ENCODE measurements around the gene SLC37A4. TPM values are rescaled to one million over a fixed set of nuclear protein-coding genes. Genes with fewer than 3 reads are reported as not detected.
"Not testable (repeated sequence)": the region's sequence is repeated elsewhere in the genome, so short reads cannot be mapped to it uniquely, and the experiment has no call there.

Gene SLC37A4
- total RNA-seq, 2 experiments from 2014 or later, result 14.8 to 16.6 TPM

DNA sequence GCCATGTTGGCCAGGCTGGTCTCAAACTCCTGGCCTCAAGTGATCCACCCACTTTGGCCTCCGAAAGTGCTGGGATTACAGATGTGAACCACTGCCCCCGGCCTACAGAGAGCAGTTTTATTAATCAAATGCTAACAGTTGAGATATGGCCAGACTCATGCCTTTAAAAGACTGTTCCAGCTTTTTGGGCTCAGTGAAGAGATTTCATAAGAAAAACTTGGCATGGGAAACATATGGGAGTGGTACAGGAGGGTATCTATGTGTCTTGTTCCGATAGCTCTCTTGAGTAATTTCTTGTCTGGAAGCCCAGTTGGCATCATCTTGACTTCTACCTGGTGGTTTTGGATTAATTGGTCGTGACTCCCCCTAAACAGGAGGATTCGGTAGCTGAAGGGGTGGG is 8.2 kb upstream of the SLC37A4 start:
- H3K9me2 ChIP-seq (ENCODE audit: insufficient read depth, low read length), result no peaks in the 10 kb centered on the region
- intact Hi-C loops (cut with micrococcal nuclease; ENCODE audit: unreplicated experiment), result no loop called here
- no TSS peak for BruUV-seq (replicated peaks)
- H3K27ac ChIP-seq (ENCODE audit: low read depth, low read length, poor library complexity, severe bottlenecking), result no peak overlapping the region
- H3K79me2 ChIP-seq (ENCODE audit: insufficient read depth, low read depth, low read length), result no peaks in the 10 kb centered on the region
- POLR2A ChIA-PET, result no interaction called here
- TF ChIP-seq CTCF (conservative IDR thresholded peaks at IDR 0.05; ENCODE audit: low read length) (no peak), EZH2phosphoT487 (IDR thresholded peaks at IDR 0.05; ENCODE audit: borderline replicate concordance, low read depth, low read length) (no peak)
- no peak overlapping the region for H3K4me3 ChIP-seq (ENCODE audit: low read depth, low read length, poor library complexity, severe bottlenecking)
- no peaks in the 10 kb centered on the region for H3K36me3 ChIP-seq (ENCODE audit: insufficient read depth, low read length)
- H4K20me1 ChIP-seq (ENCODE audit: insufficient read depth, low read length), result no peaks in the 10 kb centered on the region
- CTCF ChIA-PET (ENCODE audit: unreplicated experiment), result no interaction called here
- no peaks in the 10 kb centered on the region for H3K4me1 ChIP-seq (ENCODE audit: insufficient read depth, low read length, poor library complexity, severe bottlenecking)
- H2AFZ ChIP-seq (ENCODE audit: low read length), result no peak overlapping the region
- H3K4me2 ChIP-seq (ENCODE audit: low read length), result no peak overlapping the region
- no peak for DNase-seq (ENCODE audit: low spot score)
- H3K9me3 ChIP-seq (ENCODE audit: low read length), result no peaks in the 10 kb centered on the region

DNA sequence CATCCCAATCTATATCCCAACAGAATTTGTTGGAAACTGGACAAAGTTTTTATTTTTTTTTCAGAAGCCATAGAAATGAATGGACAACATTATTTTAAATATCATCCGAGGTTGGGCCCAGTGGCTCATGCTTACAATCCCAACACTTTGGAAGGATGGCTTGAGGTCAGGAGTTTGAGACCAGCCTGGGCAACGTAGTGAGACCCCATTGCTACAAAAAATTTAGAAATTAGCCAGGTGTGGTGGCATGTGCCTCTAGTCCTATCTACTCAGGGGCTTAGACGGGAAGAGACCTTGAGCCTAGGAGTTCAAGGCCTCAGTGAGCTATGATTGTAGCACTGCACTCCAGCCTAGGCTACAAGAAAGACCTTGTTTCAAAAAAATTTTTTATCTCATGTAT is 4.1 kb upstream of the SLC37A4 start:
- Histone ChIP-seq H3K27ac (ENCODE audit: low read depth, low read length, poor library complexity, severe bottlenecking) (no peak overlapping the region), H3K4me3 (ENCODE audit: low read depth, low read length, poor library complexity, severe bottlenecking) (no peak overlapping the region), H2AFZ (ENCODE audit: low read length) (no peak overlapping the region), H3K4me1 (ENCODE audit: insufficient read depth, low read length, poor library complexity, severe bottlenecking) (peaks cover 6% of the 10 kb centered on the region), H3K9me3 (ENCODE audit: low read length) (no peaks in the 10 kb centered on the region), H3K36me3 (ENCODE audit: insufficient read depth, low read length) (no peaks in the 10 kb centered on the region), H3K9me2 (ENCODE audit: insufficient read depth, low read length) (no peaks in the 10 kb centered on the region), H3K79me2 (ENCODE audit: insufficient read depth, low read depth, low read length) (no peaks in the 10 kb centered on the region), H3K4me2 (ENCODE audit: low read length) (no peak overlapping the region), H4K20me1 (ENCODE audit: insufficient read depth, low read length) (no peaks in the 10 kb centered on the region)
- no peak for TF ChIP-seq EZH2phosphoT487 (IDR thresholded peaks at IDR 0.05; ENCODE audit: borderline replicate concordance, low read depth, low read length)
- TF ChIP-seq CTCF (conservative IDR thresholded peaks at IDR 0.05; ENCODE audit: low read length), result no peak
- CTCF ChIA-PET (ENCODE audit: unreplicated experiment), result no interaction called here
- intact Hi-C loops (cut with micrococcal nuclease; ENCODE audit: unreplicated experiment), result no loop called here
- BruUV-seq (replicated peaks), result no TSS peak
- no peak for DNase-seq (ENCODE audit: low spot score)
- POLR2A ChIA-PET, result interaction anchor here (0.6 to 1.1 kb wide), 3 partner anchors 16 to 56 kb away, joined by 4 to 5 read pairs (median 4); no protein-coding TSS in a partner anchor

GRCh38 chr11:119033421-119033820 is 2.7 kb upstream of the SLC37A4 start:
- CTCF ChIA-PET (ENCODE audit: unreplicated experiment); DNase-seq (ENCODE audit: low spot score); H2AFZ ChIP-seq (ENCODE audit: low read length); BruUV-seq (replicated peaks); H3K36me3 ChIP-seq (ENCODE audit: insufficient read depth, low read length); intact Hi-C loops (cut with micrococcal nuclease; ENCODE audit: unreplicated experiment); H3K4me2 ChIP-seq (ENCODE audit: low read length); H4K20me1 ChIP-seq (ENCODE audit: insufficient read depth, low read length); H3K9me2 ChIP-seq (ENCODE audit: insufficient read depth, low read length); H3K27ac ChIP-seq (ENCODE audit: low read depth, low read length, poor library complexity, severe bottlenecking); H3K4me3 ChIP-seq (ENCODE audit: low read depth, low read length, poor library complexity, severe bottlenecking); H3K9me3 ChIP-seq (ENCODE audit: low read length); H3K79me2 ChIP-seq (ENCODE audit: insufficient read depth, low read depth, low read length): not testable (repeated sequence)
- peaks cover 19% of the 10 kb centered on the region for H3K4me1 ChIP-seq (ENCODE audit: insufficient read depth, low read length, poor library complexity, severe bottlenecking)
- POLR2A ChIA-PET, result interaction anchor here (0.6 to 1.5 kb wide), 6 partner anchors 15 to 284 kb away, joined by 3 to 8 read pairs (median 4); partner anchors contain the start of genes RPS25 and TRAPPC4
